Left ventricle myocardium inferior (tissue), 1 donor: ENCODE measurements around the gene SAG. TPM values are rescaled to one million over a fixed set of nuclear protein-coding genes. Genes with fewer than 3 reads are reported as not detected.

Experiments
- DNase-seq: peaks from one replicate; pipeline ENCODE4 v3.0.0-alpha.2; 2020
- H3K27ac ChIP-seq: fragments of 200-600 bp; replicated peaks from 2 replicates; pipeline ENCODE4 v1.8.0; 2021
- H3K27me3 ChIP-seq: fragments of 200-600 bp; 2 replicates; pipeline ENCODE4 v1.8.0; 2021; ENCODE audit warnings: low read depth
- H3K36me3 ChIP-seq: fragments of 200-600 bp; 2 replicates; pipeline ENCODE4 v1.8.0; 2021
- H3K4me1 ChIP-seq: fragments of 200-600 bp; 2 replicates; pipeline ENCODE4 v1.8.0; 2021
- H3K4me3 ChIP-seq: fragments of 200-600 bp; 2 replicates; pipeline ENCODE4 v1.8.0; 2021; ENCODE audit warnings: mild to moderate bottlenecking, moderate library complexity
- H3K9me3 ChIP-seq: fragments of 200-600 bp; replicated peaks from 2 replicates; pipeline ENCODE4 v1.8.0; 2021
- CTCF ChIP-seq: fragments of 200-600 bp; IDR thresholded peaks from 2 replicates; pipeline ENCODE4 v1.8.0; 2021; ENCODE audit warnings: antibody characterized with exemption, mild to moderate bottlenecking, borderline replicate concordance
- intact Hi-C: fragments of 100-400 bp; cut with micrococcal nuclease; formaldehyde crosslinking; loops from one replicate; pipeline ENCODE4 v1.11.0; 2022
- total RNA-seq: library from RNA; stranded (reverse); fragmentation: NEBNext Ultra II Directional; extraction: Animal tissue kit (Norgen Biotek cat#: 25700); gene quantifications from one replicate; pipeline ENCODE4 v1.2.1, GENCODE V29; 2021
- donor health status: DM: no; HTN: yes; CAD: no; lungs with severe emphysema.

SAG gene
- total RNA-seq, 1 donor from 2014 or later: not detected

- TF ChIP-seq CTCF: no peak
- Histone ChIP-seq H3K9me3 (peaks cover 6% of the 10 kb centered on the region), H3K27me3 (peaks cover 15% of the 10 kb centered on the region), H3K4me1 (no peaks in the 10 kb centered on the region), H3K36me3 (no peaks in the 10 kb centered on the region), H3K4me3 (no peak overlapping the region), H3K27ac (no peak overlapping the region)
- intact Hi-C loops: no loop called here
- DNase-seq: no peak
Observed at GRCh38 chr2:233342301-233342700, 34.7 kb downstream of the SAG start.

- Histone ChIP-seq H3K27me3 (peaks cover 6% of the 10 kb centered on the region), H3K9me3 (peaks cover 6% of the 10 kb centered on the region), H3K36me3 (no peaks in the 10 kb centered on the region), H3K4me1 (no peaks in the 10 kb centered on the region), H3K27ac (no peak overlapping the region), H3K4me3 (no peak overlapping the region)
- TF ChIP-seq CTCF: no peak
- no peak for DNase-seq
- intact Hi-C loops: no loop called here
Observed at GRCh38 chr2:233343171-233343705, 35.6 kb downstream of the SAG start.

- H3K4me1 ChIP-seq: peaks cover 10% of the 10 kb centered on the region
- intact Hi-C loops: no loop called here
- TF ChIP-seq CTCF: no peak
- no peak overlapping the region for H3K4me3 ChIP-seq
- no peak for DNase-seq
- no peak overlapping the region for H3K27ac ChIP-seq
- H3K9me3 ChIP-seq: peaks cover 3% of the 10 kb centered on the region
- no peaks in the 10 kb centered on the region for H3K27me3 ChIP-seq
- no peaks in the 10 kb centered on the region for H3K36me3 ChIP-seq
Observed at GRCh38 chr2:233346376-233346775, 38.8 kb downstream of the SAG start.

GRCh38 chr2:233346930-233347329 lies 39.3 kb downstream of the SAG start:
- no peaks in the 10 kb centered on the region for H3K36me3 ChIP-seq
- no peaks in the 10 kb centered on the region for H3K9me3 ChIP-seq
- H3K27ac ChIP-seq: no peak overlapping the region
- intact Hi-C loops: no loop called here
- no peaks in the 10 kb centered on the region for H3K27me3 ChIP-seq
- H3K4me3 ChIP-seq: no peak overlapping the region
- no peak for TF ChIP-seq CTCF
- no peak for DNase-seq
- peaks cover 10% of the 10 kb centered on the region for H3K4me1 ChIP-seq

- no peaks in the 10 kb centered on the region for H3K27me3 ChIP-seq
- H3K27ac ChIP-seq: no peak overlapping the region
- H3K4me3 ChIP-seq: no peak overlapping the region
- H3K9me3 ChIP-seq: no peaks in the 10 kb centered on the region
- peak; percentile 54 for DNase-seq
- no peak for TF ChIP-seq CTCF
- no peaks in the 10 kb centered on the region for H3K36me3 ChIP-seq
- intact Hi-C loops: no loop called here
- H3K4me1 ChIP-seq: peaks cover 20% of the 10 kb centered on the region
Observed at GRCh38 chr2:233349005-233349998, 41.7 kb downstream of the SAG start.
